ENCODE measurements around the gene ATP2C1.
A peak's percentile ranks its signal among the peaks of the same experiment; 100 is the strongest.

Gene ATP2C1

DNA sequence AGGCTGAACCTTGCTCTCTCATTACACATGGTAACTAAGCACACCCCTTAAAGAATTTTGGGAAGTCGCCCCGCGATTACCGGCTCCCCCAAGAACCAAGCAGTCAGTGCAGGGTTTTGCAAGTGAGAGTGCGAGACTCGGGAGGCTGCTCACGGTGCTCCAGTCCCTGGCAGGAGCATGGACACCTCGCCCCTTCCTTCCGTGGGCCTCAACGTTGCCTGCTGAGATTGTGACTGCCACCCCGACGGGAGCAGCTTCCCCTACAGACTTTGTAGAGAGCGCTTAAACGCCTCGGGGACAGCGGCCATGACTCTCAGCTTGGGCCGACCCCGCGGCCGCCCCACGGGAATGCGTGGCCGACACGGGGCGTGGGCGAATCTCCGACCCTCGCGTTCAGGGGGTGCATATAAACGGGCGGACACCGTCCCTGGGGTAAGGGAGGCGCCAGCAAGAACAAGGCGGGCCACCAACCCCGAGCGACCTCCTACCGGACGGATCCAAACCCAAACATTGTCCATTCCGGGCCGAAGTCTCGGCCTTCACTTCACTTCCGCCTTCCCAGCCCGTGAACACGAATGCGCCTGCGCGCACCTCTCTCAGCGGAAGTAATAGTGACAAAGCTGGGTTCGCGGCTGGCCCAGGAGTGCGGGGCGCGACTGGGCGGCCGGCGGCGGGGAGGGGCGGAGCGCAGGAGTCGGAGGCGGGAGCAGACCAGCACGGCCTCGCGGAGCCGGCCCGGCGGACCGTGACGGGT, at the start of gene ATP2C1:
Gene ATP2C1, plus strand, starts transcription at position 709 of the 754 bp plus-strand sequence. CDS start 686 bp downstream, outside the sequence.
- H3K4me3 ChIP-seq (ENCODE audit: low read depth, low read length): peak within 1 kb of the TSS; percentile 79
- TF ChIP-seq, protein P1, sequence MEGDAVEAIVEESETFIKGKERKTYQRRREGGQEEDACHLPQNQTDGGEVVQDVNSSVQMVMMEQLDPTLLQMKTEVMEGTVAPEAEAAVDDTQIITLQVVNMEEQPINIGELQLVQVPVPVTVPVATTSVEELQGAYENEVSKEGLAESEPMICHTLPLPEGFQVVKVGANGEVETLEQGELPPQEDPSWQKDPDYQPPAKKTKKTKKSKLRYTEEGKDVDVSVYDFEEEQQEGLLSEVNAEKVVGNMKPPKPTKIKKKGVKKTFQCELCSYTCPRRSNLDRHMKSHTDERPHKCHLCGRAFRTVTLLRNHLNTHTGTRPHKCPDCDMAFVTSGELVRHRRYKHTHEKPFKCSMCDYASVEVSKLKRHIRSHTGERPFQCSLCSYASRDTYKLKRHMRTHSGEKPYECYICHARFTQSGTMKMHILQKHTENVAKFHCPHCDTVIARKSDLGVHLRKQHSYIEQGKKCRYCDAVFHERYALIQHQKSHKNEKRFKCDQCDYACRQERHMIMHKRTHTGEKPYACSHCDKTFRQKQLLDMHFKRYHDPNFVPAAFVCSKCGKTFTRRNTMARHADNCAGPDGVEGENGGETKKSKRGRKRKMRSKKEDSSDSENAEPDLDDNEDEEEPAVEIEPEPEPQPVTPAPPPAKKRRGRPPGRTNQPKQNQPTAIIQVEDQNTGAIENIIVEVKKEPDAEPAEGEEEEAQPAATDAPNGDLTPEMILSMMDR (IDR thresholded peaks at IDR 0.05; ENCODE audit: insufficient read depth, low read depth, low read length, missing control alignments): no peak
- DNase-seq (ENCODE audit: low read depth): peak; percentile 98

- H3K4me3 ChIP-seq (ENCODE audit: low read depth, low read length): no peak overlapping the region
- no peak for DNase-seq (ENCODE audit: low read depth)
- TF ChIP-seq, protein P1 (IDR thresholded peaks at IDR 0.05; ENCODE audit: insufficient read depth, low read depth, low read length, missing control alignments): no peak
Measured at GRCh38 chr3:130844462-130844861, 49.4 kb upstream of the ATP2C1 start.

- no peak overlapping the region for H3K4me3 ChIP-seq (ENCODE audit: low read depth, low read length)
- TF ChIP-seq, protein P1 (IDR thresholded peaks at IDR 0.05; ENCODE audit: insufficient read depth, low read depth, low read length, missing control alignments): no peak
- DNase-seq (ENCODE audit: low read depth): no peak
Measured at GRCh38 chr3:130846181-130846580, 47.7 kb upstream of the ATP2C1 start.

GRCh38 chr3:130849091-130849552, 44.8 kb upstream of the ATP2C1 start:
- peak; percentile 32 for DNase-seq (ENCODE audit: low read depth)
- TF ChIP-seq, protein P1 (IDR thresholded peaks at IDR 0.05; ENCODE audit: insufficient read depth, low read depth, low read length, missing control alignments): no peak
- no peak overlapping the region for H3K4me3 ChIP-seq (ENCODE audit: low read depth, low read length)

DNA sequence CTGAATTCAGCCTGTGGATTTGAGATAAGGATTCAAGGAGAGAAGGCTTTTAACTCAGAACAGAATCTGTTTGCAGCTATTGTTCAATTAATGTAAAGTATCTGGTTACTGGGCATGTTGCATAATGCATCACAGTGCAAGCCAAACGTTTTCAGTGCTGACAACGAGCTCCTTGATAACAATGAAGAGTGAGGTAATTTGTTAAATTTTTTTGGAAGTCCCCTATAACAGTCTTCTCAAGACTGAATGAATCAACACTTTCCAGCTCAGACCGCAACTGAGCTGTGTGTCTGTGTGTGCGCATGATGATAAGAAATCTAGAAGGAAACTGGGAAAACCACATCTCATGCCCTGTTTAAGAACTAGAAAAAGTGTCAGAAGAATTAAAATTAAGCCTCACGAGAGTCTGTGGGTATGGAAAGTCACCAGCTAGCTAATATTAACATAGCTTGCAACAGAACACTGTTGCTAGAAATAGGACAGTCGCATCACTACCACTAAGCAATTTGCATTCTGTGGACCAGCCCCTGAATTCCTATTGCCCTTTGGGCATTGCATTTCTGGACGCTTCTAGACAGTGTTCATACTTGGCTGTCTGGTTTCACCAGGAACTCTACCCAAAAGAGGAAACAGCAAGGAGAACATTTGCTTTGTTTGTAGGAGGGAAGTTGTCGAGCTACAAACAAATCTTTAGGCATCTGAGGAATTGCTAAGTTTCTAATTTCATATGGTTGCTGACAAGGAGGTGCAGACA, 43.7 kb upstream of the ATP2C1 start:
- TF ChIP-seq, protein P1 (IDR thresholded peaks at IDR 0.05; ENCODE audit: insufficient read depth, low read depth, low read length, missing control alignments): no peak
- peak overlapping the region; percentile 85 for H3K4me3 ChIP-seq (ENCODE audit: low read depth, low read length)
- DNase-seq (ENCODE audit: low read depth): peak; percentile 93

- peak; percentile 41 for DNase-seq (ENCODE audit: low read depth)
- peak overlapping the region; percentile 85 for H3K4me3 ChIP-seq (ENCODE audit: low read depth, low read length)
- TF ChIP-seq, protein P1 (IDR thresholded peaks at IDR 0.05; ENCODE audit: insufficient read depth, low read depth, low read length, missing control alignments): no peak
Measured at GRCh38 chr3:130850843-130851242, 43.0 kb upstream of the ATP2C1 start.

Measured in GM12865 (cell line).